Naive thymus-derived CD8-positive, alpha-beta T cell (primary cell): Measurements from ENCODE around the gene PTX3. TPM values are rescaled to one million over a fixed set of nuclear protein-coding genes. Genes with fewer than 3 reads are reported as not detected.

ENCODE experiments used
- ATAC-seq, 2 donors: fragments of 150-1000 bp; cut with Tn5 transposase in 1 of 2; sonication (Bioruptor Pico), chemical (Tn5 transposase) in 1 of 2; 1 replicate in 1 of 2; 2 replicates in 1 of 2; pipeline ENCODE4 v1.10.0; 2021; ENCODE audit warnings: mild to moderate bottlenecking in 2 of 2, moderate library complexity in 2 of 2
- POLR2A ChIA-PET: fragments of 350-600 bp; sonication (Branson Sonifier 250); formaldehyde crosslinking; loops from one replicate; lab custom pipeline; 2021; ENCODE audit warnings: antibody characterized with exemption; lab: Charles Lee
- DNase-seq, 10 donors: peaks; one replicate each; pipeline versions ENCODE4 v3.0.0 to v3.0.0-alpha.2; 2020 to 2022
- H3K27ac Mint-ChIP-seq, 10 donors: one replicate each; pipeline ENCODE4 v1.8.0; 2020 to 2022; ENCODE audit warnings: mild to moderate bottlenecking in 10 of 10, mixed read lengths in 10 of 10, moderate library complexity in 4 of 10, inconsistent platforms in 1 of 10
- H3K27me3 Mint-ChIP-seq, 5 donors: one replicate each; pipeline ENCODE4 v1.8.0; 2021 to 2022; ENCODE audit warnings: mixed read lengths in 5 of 5
- H3K36me3 Mint-ChIP-seq, 3 donors: one replicate each; pipeline ENCODE4 v1.8.0; 2020 to 2022; ENCODE audit warnings: mixed read lengths in 3 of 3, mild to moderate bottlenecking in 2 of 3, inconsistent platforms in 1 of 3
- H3K4me1 Mint-ChIP-seq, 4 donors: one replicate each; pipeline ENCODE4 v1.8.0; 2021 to 2022; ENCODE audit warnings: mixed read lengths in 4 of 4
- H3K4me3 Mint-ChIP-seq, 10 donors: one replicate each; pipeline ENCODE4 v1.8.0; 2020 to 2022; ENCODE audit warnings: mild to moderate bottlenecking in 10 of 10, mixed read lengths in 10 of 10, moderate library complexity in 6 of 10, inconsistent platforms in 1 of 10
- H3K9me3 Mint-ChIP-seq, 9 donors: one replicate each; pipeline ENCODE4 v1.8.0; 2020 to 2022; ENCODE audit warnings: mixed read lengths in 9 of 9, mild to moderate bottlenecking in 3 of 9, inconsistent platforms in 1 of 9, moderate library complexity in 1 of 9
- polyA plus RNA-seq, 3 donors: library from polyadenylated mRNA; unstranded; fragments of 300-500 nt; fragmentation: Illumina TruSeq; gene quantifications; one replicate each; pipeline ENCODE4 v1.2.3, GENCODE V29; 2021
- total RNA-seq, 8 experiments: library from RNA in 2 of 8; stranded (reverse) in 2 of 8; gene quantifications; one replicate each; pipeline ENCODE4 v1.2.3 and lab custom pipeline; 2021 to 2026

The PTX3 gene
- total and polyA plus RNA-seq, 5 experiments from 2014 or later: 0.21 to 0.71 (median 0.26) TPM; not detected in 1

DNA sequence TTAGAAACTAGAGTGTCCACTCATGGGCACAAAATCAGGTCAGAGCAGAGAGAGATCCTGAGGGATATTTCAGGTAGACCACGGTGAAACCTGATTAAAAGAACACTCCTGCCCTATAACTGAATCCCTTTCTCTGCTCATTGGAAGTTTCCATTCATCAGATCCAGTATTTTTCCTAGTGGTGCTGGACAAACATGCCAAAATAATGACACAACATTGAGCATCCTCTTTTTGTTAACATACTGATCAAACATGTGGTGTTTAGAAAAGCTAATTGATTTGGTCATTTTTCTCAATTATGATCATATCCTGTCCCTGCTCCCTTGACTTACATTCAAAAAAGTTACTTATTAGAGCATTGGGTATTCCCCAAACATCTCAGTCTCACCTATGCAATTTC, 27.2 kb downstream of the PTX3 start:
- no peaks in the 10 kb centered on the region for H3K36me3 Mint-ChIP-seq
- no peak for DNase-seq
- no peaks in the 10 kb centered on the region for H3K4me1 Mint-ChIP-seq
- H3K27me3 Mint-ChIP-seq: peaks cover 7 to 21% (median 12%) of the 10 kb centered on the region in 5 donors
- ATAC-seq: no peak
- H3K27ac Mint-ChIP-seq: no peak overlapping the region
- POLR2A ChIA-PET: no interaction called here
- no peak overlapping the region for H3K4me3 Mint-ChIP-seq
- H3K9me3 Mint-ChIP-seq: no peaks in the 10 kb centered on the region

DNA sequence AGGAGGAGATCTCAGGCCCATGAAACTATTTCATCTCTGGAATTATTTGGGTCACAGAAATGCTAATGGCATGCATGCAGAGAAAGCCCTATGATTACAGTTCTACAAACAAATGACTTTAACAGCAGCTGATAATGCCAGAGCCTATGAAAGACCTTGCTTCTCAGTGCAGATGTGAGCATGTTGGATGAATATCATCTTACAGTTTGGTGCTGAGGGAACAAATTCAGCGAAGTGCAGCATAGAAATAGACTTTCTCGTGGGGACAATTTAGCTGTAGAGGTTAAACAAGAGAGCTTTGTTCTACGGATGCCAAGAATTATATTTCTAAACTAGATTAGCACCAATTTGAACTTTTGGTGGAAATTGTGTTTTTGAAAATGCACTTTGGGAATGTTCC, 27.7 kb downstream of the PTX3 start:
- ATAC-seq: no peak
- no peak overlapping the region for H3K4me3 Mint-ChIP-seq
- POLR2A ChIA-PET: no interaction called here

DNA sequence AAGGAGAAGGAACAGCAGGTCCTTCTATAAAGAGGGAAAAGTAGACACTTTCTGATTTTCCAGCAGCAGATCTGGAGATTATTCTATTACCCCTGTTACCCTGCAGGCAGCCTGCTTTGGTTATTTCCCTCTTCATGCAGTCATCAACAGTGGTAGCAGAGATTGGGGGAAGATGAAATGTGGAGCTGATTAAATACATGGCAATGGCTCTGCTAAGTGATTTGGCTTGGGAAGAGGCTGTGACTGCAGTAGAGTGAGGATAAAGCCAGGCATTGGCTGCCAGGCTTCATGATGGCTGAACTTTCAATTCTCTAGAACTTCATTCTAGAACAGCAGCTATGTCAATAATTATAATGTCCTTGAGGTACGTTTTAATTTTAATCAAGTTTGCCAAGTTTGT, 29.1 kb downstream of the PTX3 start:
- no peak for DNase-seq
- no peak overlapping the region for H3K4me3 Mint-ChIP-seq
- H3K27me3 Mint-ChIP-seq: peaks cover 0 to 12% (median 2%) of the 10 kb centered on the region in 5 donors
- no peak overlapping the region for H3K27ac Mint-ChIP-seq
- no peaks in the 10 kb centered on the region for H3K9me3 Mint-ChIP-seq
- no peaks in the 10 kb centered on the region for H3K4me1 Mint-ChIP-seq
- ATAC-seq: no peak
- no peaks in the 10 kb centered on the region for H3K36me3 Mint-ChIP-seq
- POLR2A ChIA-PET: no interaction called here

More for the DNA sequence above, 27.7 kb downstream of the PTX3 start:
- DNase-seq: no peak
- Mint-ChIP-seq H3K9me3 (no peaks in the 10 kb centered on the region), H3K36me3 (no peaks in the 10 kb centered on the region), H3K27ac (no peak overlapping the region), H3K27me3 (peaks cover 7 to 17% (median 12%) of the 10 kb centered on the region in 5 donors), H3K4me1 (no peaks in the 10 kb centered on the region)

DNA sequence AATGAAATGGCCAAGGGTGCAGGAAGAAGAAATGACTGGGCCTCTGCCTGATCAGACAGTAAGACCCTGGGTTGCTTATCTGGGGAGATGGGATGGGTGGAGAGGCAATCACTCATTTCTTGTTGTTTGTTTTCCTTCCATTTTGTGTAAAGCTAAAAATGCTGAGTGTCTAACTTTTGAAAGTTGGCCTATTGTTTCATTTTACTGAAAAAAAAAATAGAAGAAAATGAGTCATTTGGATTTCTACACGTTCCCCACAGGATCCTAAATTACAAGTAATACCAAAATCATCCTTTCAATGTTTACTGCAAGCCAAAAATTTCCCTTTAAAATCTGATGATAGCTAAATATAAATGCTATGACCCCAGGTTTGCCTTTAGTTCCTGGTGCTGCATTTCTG, 30.6 kb downstream of the PTX3 start:
- POLR2A ChIA-PET: no interaction called here
- Mint-ChIP-seq H3K9me3 (no peaks in the 10 kb centered on the region), H3K4me3 (no peak overlapping the region), H3K27ac (no peak overlapping the region), H3K4me1 (no peaks in the 10 kb centered on the region), H3K27me3 (peaks cover 0 to 6% (median 0%) of the 10 kb centered on the region in 5 donors), H3K36me3 (no peaks in the 10 kb centered on the region)
- no peak for DNase-seq
- no peak for ATAC-seq

DNA sequence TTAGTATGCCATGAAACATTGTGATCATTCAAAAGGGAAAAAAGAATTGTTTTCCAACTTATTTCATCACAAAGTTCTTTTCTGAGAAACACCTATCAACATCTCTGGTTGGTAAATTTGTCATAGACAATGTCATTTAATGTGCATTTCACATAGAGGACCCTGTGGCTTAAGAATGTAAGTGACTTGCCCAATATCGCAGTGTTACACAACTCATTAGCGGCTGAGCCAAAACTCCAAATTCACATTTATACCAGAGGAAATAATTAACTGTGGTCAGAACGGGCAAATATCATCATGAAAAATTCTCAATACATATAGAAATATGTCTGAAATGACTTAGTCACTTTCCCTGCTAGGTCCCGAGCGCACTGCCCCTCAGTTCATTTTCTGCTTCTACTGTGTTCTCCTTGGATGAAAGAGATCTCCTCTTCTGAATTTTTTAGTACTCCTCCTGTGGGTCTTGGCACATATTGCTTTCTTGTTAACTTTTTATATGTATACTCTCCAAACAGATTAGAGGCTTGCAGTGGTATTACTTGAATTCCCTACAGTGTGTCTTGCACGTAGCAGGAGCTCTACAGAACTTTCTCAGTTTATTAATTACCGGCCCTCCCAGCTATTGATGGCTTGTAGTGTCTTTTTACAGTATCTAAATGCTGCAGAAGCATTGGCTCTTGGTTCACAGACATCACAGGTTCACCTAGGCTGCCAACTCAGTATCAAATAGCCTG, 33.1 kb downstream of the PTX3 start:
- DNase-seq (no peak), ATAC-seq (no peak)
- Mint-ChIP-seq H3K4me1 (no peaks in the 10 kb centered on the region), H3K4me3 (no peak overlapping the region), H3K9me3 (no peaks in the 10 kb centered on the region), H3K27me3 (peaks cover 0 to 4% (median 0%) of the 10 kb centered on the region in 5 donors), H3K36me3 (no peaks in the 10 kb centered on the region), H3K27ac (no peak overlapping the region)
- POLR2A ChIA-PET: no interaction called here

DNA sequence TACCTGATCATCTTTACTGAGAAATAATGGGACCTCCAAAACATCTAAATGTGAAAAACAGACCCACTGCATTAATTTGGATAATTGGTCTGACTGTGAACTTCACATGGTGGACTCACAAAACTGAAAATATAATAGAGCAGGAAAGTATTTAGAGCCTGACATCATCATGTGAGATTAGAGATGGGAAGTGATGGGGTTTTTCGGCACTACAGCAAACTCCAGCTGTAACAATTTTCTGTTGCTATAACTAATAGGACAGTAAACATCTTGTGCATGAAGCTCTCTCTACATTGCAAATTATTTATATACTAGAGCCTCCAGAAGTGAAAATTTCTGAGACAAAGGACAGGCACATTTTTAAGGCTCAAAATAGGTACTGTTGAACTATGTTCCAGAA, 34.4 kb downstream of the PTX3 start:
- peaks cover 0 to 4% (median 0%) of the 10 kb centered on the region in 5 donors for H3K27me3 Mint-ChIP-seq
- POLR2A ChIA-PET: no interaction called here
- H3K9me3 Mint-ChIP-seq: no peaks in the 10 kb centered on the region

DNA sequence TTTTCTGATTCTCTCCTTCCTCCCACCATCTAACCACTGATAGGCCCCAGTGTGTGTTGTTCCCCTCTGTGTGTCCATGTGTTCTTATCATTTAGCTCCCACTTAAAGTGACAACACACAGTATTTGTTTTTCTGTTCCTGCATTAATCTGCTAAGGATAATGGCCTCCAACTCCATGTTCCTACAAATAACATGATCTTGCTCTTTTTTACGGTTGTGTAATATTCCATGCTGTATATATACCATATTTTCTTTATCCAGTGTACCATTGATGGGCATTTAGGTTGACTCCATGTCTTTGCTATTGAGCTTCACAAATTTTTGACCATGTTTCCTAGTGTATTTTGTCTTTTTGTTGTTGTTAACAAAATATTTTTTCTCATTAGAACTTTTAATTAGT, 36.0 kb downstream of the PTX3 start:
- POLR2A ChIA-PET: no interaction called here
- Mint-ChIP-seq H3K27me3 (peaks cover 0 to 4% (median 0%) of the 10 kb centered on the region in 5 donors), H3K4me3 (no peak overlapping the region), H3K4me1 (no peaks in the 10 kb centered on the region), H3K9me3 (no peaks in the 10 kb centered on the region), H3K27ac (no peak overlapping the region), H3K36me3 (no peaks in the 10 kb centered on the region)
- DNase-seq (no peak), ATAC-seq (no peak)

More for the DNA sequence above, 34.4 kb downstream of the PTX3 start:
- Mint-ChIP-seq H3K27ac (no peak overlapping the region), H3K36me3 (no peaks in the 10 kb centered on the region), H3K4me3 (no peak overlapping the region), H3K4me1 (no peaks in the 10 kb centered on the region)
- ATAC-seq (no peak), DNase-seq (no peak)

DNA sequence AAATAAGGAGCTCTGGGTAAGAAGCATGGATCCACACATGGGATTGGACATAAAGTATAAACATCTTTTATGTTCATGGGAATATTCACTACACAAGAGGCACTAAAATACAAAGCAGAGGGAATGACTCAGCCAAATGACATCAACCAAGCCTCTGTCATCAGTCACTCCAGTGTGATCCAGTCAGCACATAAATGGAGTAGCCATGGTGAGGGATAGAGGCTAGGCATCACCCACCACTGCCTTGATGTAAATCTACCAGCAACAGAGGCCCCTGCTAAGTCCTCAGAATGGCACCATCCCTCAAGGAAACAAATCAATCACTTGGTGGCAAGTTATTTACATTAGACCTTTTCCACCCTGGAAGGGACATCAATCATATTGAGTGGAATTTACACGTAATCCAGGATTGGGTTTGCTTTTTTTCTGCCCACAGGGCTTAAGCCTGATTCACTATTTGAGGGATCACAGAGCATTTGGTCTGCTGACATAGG, 39.3 kb downstream of the PTX3 start:
- POLR2A ChIA-PET: no interaction called here
- H3K27ac Mint-ChIP-seq: no peak overlapping the region
- H3K9me3 Mint-ChIP-seq: no peaks in the 10 kb centered on the region
- no peak for DNase-seq
- no peaks in the 10 kb centered on the region for H3K4me1 Mint-ChIP-seq
- no peaks in the 10 kb centered on the region for H3K36me3 Mint-ChIP-seq
- no peak for ATAC-seq
- no peak overlapping the region for H3K4me3 Mint-ChIP-seq
- H3K27me3 Mint-ChIP-seq: peaks cover 0 to 2% (median 0%) of the 10 kb centered on the region in 5 donors

DNA sequence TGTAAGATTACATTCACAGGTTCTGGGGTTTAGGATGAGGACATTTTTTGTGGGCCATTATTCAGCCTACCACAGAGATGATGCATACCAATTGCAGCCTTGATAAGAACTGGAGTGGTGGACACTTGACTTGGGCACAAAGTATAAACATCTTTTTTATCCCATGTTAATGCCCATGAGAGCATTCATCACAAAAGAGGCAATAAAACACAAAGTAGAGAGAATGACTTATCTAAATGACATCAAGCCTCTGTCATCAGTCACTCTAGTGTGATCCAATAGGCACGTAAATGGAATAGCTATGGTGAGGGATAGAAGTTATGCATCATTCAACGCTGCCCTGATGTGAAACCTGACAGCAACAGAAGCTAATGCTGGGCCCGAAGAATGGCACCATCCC, 40.8 kb downstream of the PTX3 start:
- H3K4me3 Mint-ChIP-seq: no peak overlapping the region
- no peak for ATAC-seq
- peaks cover 0 to 4% (median 2%) of the 10 kb centered on the region in 5 donors for H3K27me3 Mint-ChIP-seq
- no peak for DNase-seq
- no peaks in the 10 kb centered on the region for H3K36me3 Mint-ChIP-seq
- H3K4me1 Mint-ChIP-seq: no peaks in the 10 kb centered on the region
- POLR2A ChIA-PET: no interaction called here
- no peak overlapping the region for H3K27ac Mint-ChIP-seq
- H3K9me3 Mint-ChIP-seq: peaks cover 0 to 8% (median 0%) of the 10 kb centered on the region in 9 donors

DNA sequence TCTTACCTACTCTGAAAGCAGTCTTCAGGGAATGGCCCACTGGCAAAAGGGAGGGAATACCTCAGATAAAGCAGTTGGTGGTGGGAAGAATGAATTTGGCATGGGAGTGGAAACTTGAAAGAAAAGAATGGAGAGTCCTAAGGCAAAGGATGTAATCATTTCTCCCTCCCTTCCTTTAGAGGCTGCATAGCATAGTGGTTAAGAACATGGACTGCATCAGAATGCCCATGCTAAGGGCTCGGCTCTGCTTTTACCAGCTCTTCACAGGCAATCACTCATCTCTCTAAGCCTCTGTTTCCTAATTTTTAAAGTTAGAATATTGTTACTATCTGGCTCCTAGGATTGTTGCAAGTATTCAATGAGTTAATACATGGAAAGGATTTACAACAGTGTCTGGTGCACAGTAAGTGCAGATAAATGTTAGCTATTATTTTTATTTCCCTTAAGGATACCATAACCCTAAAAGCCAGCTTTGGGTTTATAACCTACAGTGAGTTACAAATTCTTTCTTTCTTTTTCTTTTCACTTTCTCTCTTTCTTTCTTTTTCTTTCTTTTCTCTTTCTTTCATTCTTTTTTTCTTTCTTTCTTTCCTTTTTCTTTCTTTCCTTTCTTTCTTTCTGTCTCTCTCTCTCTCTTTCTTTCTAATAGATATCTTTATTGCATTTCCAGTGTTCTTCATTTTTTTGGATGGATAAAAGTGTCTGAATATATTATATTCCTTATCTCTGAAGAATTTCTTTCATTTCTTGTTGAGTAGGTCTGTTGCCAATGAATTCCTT, 43.0 kb downstream of the PTX3 start:
- H3K9me3 Mint-ChIP-seq: peaks cover 0 to 9% (median 0%) of the 10 kb centered on the region in 9 donors
- H3K4me3 Mint-ChIP-seq: no peak overlapping the region
- ATAC-seq (no peak), DNase-seq (no peak)
- peaks cover 3 to 24% (median 10%) of the 10 kb centered on the region in 5 donors for H3K27me3 Mint-ChIP-seq
- H3K4me1 Mint-ChIP-seq: no peaks in the 10 kb centered on the region
- H3K36me3 Mint-ChIP-seq: peaks cover 0 to 5% (median 0%) of the 10 kb centered on the region in 3 donors
- H3K27ac Mint-ChIP-seq: no peak overlapping the region
- POLR2A ChIA-PET: no interaction called here

DNA sequence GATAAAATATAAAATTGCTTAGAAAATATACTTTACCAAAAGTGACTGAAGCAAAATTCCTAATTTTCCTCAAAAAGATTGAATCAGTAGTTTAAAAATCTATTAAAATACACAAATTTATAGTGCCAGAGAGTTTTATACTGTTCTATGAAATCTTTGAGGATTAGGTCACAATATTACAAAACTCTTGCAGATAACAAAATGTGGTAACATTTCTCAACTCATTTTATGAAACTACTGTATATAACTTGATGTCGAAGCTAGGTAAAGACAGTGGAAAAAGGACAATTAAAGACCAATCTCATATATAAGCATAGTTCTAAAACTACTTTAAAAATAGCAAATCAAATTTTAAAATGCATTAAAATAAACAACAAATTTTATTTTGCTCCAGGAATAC, 50.7 kb downstream of the PTX3 start:
- Mint-ChIP-seq H3K36me3 (peaks cover 0 to 5% (median 0%) of the 10 kb centered on the region in 3 donors), H3K4me1 (no peaks in the 10 kb centered on the region), H3K27ac (no peak overlapping the region), H3K9me3 (peaks cover 0 to 5% (median 0%) of the 10 kb centered on the region in 9 donors), H3K4me3 (no peak overlapping the region), H3K27me3 (peaks cover 3 to 32% (median 9%) of the 10 kb centered on the region in 5 donors)
- DNase-seq (no peak), ATAC-seq (no peak)
- POLR2A ChIA-PET: no interaction called here

DNA sequence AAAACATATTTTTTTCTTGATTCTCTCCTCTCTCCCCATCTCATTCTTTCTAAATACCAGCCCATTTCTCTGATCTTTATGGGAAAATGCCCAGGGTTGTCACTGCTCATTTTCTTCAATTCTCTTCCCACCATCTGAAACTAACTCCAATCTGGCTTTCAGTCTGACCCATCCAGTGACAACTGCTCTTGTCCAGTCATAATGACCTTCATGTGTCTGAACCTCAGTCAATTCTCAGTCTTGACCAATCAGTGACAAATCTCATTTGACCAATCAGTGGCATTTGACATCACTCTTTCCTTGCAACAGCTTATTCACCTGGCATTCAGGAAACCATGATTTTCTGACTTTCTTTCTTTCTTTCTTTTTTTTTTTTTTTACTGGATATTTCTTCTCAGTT, 51.5 kb downstream of the PTX3 start:
- POLR2A ChIA-PET: no interaction called here
- no peaks in the 10 kb centered on the region for H3K9me3 Mint-ChIP-seq
- peaks cover 2 to 28% (median 3%) of the 10 kb centered on the region in 5 donors for H3K27me3 Mint-ChIP-seq
- ATAC-seq (no peak), DNase-seq (no peak)
- no peak overlapping the region for H3K27ac Mint-ChIP-seq
- H3K36me3 Mint-ChIP-seq: peaks cover 0 to 3% (median 0%) of the 10 kb centered on the region in 3 donors
- no peak overlapping the region for H3K4me3 Mint-ChIP-seq
- no peaks in the 10 kb centered on the region for H3K4me1 Mint-ChIP-seq

DNA sequence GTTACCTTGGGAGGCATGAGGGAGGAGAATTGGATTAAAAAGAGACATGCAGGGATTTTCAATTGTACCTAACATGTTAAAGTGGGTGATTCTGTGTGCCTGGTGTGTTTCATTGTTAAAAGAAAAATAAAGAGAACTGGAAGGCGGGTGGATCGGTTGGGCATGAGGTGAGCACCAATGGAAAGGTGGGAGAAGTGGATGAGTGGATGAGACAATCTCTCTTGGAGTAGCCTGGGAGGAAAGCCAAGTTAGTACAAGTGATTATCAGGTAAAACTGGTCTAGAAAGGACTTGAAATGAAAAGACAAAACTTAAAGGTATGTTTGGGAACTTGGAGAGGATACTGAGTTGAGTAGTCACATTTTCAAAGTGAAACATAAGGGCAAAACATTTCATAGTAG, 54.5 kb downstream of the PTX3 start:
- H3K36me3 Mint-ChIP-seq: no peaks in the 10 kb centered on the region
- no peak for DNase-seq
- H3K27me3 Mint-ChIP-seq: peaks cover 5 to 43% (median 8%) of the 10 kb centered on the region in 5 donors
- no peaks in the 10 kb centered on the region for H3K4me1 Mint-ChIP-seq
- H3K4me3 Mint-ChIP-seq: no peak overlapping the region
- H3K9me3 Mint-ChIP-seq: no peaks in the 10 kb centered on the region
- POLR2A ChIA-PET: no interaction called here
- ATAC-seq: no peak
- H3K27ac Mint-ChIP-seq: no peak overlapping the region
